HG02642 (cell line): ENCODE results near the gene ARHGAP25.

Experiments
- ATAC-seq: cut with Tn5 transposase; IDR thresholded peaks from one replicate; pipeline ENCODE4 v1.9.1; 2021; ENCODE audit warnings: mild to moderate bottlenecking; ENCODE audit not compliant: unreplicated experiment, poor library complexity

Gene ARHGAP25

GRCh38 chr2:68717305-68717661 is 17.3 kb upstream of the ARHGAP25 start:
- no peak for ATAC-seq

GRCh38 chr2:68719912-68720311 is 14.7 kb upstream of the ARHGAP25 start:
- no peak for ATAC-seq

- ATAC-seq, result no peak
Measured at GRCh38 chr2:68720665-68721064, 13.9 kb upstream of the ARHGAP25 start.

- ATAC-seq, result peak; percentile 75
Measured at GRCh38 chr2:68721482-68722101, 13.0 kb upstream of the ARHGAP25 start.

- ATAC-seq, result no peak
Measured at GRCh38 chr2:68722712-68723111, 11.9 kb upstream of the ARHGAP25 start.

GRCh38 chr2:68723181-68723580 is 11.4 kb upstream of the ARHGAP25 start:
- ATAC-seq, result no peak

- ATAC-seq, result no peak
Measured at GRCh38 chr2:68726100-68726499, 8.5 kb upstream of the ARHGAP25 start.

- peak; percentile 98 for ATAC-seq
Measured at GRCh38 chr2:68726608-68727367, 7.8 kb upstream of the ARHGAP25 start.

GRCh38 chr2:68727683-68728375 is 6.8 kb upstream of the ARHGAP25 start:
- no peak for ATAC-seq

GRCh38 chr2:68730828-68731227 is 3.8 kb upstream of the ARHGAP25 start:
- ATAC-seq, result no peak

GRCh38 chr2:68732036-68732932 is 2.3 kb upstream of the ARHGAP25 start:
- ATAC-seq, result no peak

- no peak for ATAC-seq
Measured at GRCh38 chr2:68733365-68733764, 1.2 kb upstream of the ARHGAP25 start.

GRCh38 chr2:68734176-68734575 is 435 bp upstream of the ARHGAP25 start:
- no peak for ATAC-seq

GRCh38 chr2:68736086-68736485 is 1.5 kb downstream of the ARHGAP25 start:
- ATAC-seq, result no peak

- no peak for ATAC-seq
Measured at GRCh38 chr2:68737711-68738110, 3.1 kb downstream of the ARHGAP25 start.

GRCh38 chr2:68738906-68739594 is 4.4 kb downstream of the ARHGAP25 start:
- no peak for ATAC-seq

GRCh38 chr2:68739595-68740399 is 5.2 kb downstream of the ARHGAP25 start:
- no peak for ATAC-seq

- ATAC-seq, result no peak
Measured at GRCh38 chr2:68740400-68740914, 5.8 kb downstream of the ARHGAP25 start.

GRCh38 chr2:68741238-68741637 is 6.6 kb downstream of the ARHGAP25 start:
- ATAC-seq, result no peak
